GM18507 (cell line): ENCODE measurements around the gene CZIB.
"Not testable (repeated sequence)": the region's sequence is repeated elsewhere in the genome, so short reads cannot be mapped to it uniquely, and the experiment has no call there.

Source experiments
- DNase-seq: peaks from one replicate; pipeline ENCODE4 v3.0.0; 2011; ENCODE audit warnings: low read depth; ENCODE audit not compliant: insufficient read length; ENCODE audit errors: extremely low spot score
- FAIRE-seq: peaks from 2 replicates; lab custom pipeline; 2011; peaks lifted over from hg19 to GRCh38; lab: Jason Lieb, UNC

CZIB gene

GRCh38 chr1:53196017-53196484 lies 24.4 kb downstream of the CZIB start:
- FAIRE-seq, result no peak
- DNase-seq, result no peak

- DNase-seq (no peak), FAIRE-seq (no peak)
Measured at GRCh38 chr1:53195246-53196016, 25.0 kb downstream of the CZIB start.

DNA sequence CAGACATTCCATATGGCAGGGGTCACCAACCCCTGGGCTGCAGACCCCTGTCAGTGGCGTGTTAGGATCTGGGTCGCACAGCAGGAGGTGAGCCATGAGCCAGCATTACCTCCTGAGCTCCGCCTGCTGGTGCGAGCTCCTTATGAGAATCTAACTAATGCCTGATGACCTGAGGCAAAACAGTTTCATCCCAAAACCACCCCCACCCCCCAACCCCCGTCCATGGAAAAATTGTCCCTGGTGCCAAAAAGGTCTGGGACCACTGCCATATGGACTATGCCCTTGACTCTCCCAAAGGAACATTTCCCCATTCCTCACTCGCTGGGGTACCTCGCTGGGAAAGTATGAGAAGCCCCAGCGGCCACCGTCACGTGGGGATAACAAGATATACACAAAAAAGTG lies 30.2 kb downstream of the CZIB start:
- DNase-seq (no peak), FAIRE-seq (no peak)

GRCh38 chr1:53189061-53189460 lies 31.4 kb downstream of the CZIB start:
- DNase-seq, result no peak
- FAIRE-seq, result no peak

- FAIRE-seq, result no peak
- DNase-seq, result no peak
Measured at GRCh38 chr1:53188099-53188498, 32.3 kb downstream of the CZIB start.

GRCh38 chr1:53187401-53187800 lies 33.0 kb downstream of the CZIB start:
- DNase-seq (no peak), FAIRE-seq (no peak)

- DNase-seq (no peak), FAIRE-seq (no peak)
Measured at GRCh38 chr1:53186533-53186932, 33.9 kb downstream of the CZIB start.

- not testable (repeated sequence) for DNase-seq, FAIRE-seq
Measured at GRCh38 chr1:53185955-53186297, 34.5 kb downstream of the CZIB start.

DNA sequence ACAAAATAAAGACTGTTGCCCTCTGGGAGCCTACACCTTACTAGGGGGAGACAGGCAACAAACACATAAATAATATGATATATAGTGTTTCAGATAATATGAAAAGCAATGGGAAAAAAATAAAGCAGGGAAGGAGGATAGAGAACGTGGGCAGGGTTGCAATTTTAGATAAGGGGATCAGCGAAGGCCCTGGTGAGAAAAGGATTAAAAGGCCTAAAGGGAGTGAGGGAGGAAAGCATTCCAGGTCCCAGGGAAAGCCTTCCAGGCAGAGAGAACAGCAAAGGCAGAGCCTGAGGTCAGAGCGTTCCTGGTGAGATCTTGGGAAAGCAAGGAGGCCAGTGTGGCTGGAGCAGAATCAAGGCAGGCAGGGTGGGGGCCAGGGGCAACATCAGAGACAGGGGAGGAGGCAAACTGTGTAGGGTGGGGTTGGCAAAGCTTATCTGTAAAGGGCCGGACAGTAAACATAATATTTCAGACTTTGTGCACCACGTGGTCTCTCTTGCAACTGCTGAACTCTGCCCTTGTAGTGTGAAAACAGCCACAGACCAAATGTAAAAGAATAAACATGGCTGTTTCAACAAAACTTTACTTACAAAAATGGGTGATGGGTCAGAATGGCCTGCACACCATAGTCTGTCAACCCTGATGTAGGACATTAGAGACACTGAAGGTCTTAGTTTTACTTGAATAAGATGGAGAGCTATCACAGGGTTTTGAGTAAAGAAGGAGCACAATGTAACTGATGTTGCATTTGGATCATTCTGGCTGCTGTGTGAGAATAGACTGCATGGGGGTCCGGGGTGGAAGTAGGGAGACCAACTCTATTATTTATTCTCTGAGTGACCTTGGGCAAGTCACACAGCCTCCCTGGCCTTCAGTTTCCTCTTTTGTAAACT lies 37.1 kb downstream of the CZIB start:
- no peak for DNase-seq
- FAIRE-seq, result no peak

DNA sequence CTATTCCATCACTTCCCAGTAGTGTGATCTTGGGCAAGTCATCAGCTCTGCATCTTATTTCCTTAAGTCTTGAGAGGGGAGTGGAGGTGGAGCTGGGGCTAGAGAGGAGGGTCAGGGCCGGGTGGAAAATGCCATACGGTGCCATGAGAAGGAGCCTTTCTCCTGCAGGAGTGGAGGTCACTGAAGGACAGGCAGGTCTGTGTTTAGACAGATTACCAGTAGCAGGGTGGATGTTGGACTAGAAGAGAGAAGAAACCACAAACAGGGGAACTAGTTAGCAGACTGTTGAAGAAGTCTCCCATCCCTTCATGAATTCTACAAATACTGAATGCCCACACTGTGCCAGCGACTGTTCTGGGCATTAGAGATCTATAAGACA lies 37.7 kb downstream of the CZIB start:
- no peak for FAIRE-seq
- DNase-seq, result no peak

DNA sequence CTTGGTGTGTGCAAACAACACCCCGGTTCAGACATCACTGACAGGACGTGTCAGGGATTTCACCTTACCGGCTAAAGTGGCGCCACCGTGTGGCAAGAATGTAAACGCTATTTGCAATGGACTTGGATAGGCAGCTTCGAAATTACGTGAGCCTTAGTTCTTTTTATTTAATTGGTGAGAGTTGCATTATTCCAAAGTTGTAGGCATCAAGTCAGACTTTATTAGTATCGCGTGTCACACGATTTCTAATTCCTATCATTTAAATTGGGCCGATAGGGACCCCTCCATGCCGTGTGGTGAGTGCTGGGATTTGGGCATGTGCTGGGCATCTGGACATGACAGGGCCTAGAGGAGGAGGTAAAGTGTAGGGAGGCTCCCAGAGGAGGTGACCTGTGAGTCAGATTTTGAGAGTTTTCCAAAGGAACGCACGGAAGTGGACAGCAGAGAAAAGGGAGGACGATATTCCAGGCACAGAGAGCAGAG lies 38.3 kb downstream of the CZIB start:
- peak; percentile 45 for DNase-seq
- peak; percentile 89 for FAIRE-seq

DNA sequence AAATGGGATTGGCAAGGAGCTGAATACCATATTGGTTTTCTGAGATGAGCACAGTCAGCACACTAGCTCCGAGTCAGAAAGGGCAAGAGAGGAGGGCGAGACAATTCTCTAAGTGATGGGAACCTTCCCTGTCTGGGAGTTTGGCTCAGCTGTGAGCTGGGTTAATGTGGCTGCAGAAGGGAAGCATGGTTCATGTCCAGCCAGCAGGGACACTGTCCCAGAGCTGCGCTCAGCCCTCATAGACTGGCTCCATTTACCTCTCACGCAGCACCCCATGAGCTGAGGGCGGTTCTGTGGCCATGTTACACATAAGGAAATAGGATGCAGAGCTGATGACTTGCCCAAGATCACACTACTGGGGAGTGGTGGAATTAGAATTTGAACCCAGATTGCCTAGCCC lies 39.5 kb downstream of the CZIB start:
- no peak for FAIRE-seq
- DNase-seq, result no peak

GRCh38 chr1:53180226-53180625 lies 40.2 kb downstream of the CZIB start:
- DNase-seq (no peak), FAIRE-seq (no peak)

DNA sequence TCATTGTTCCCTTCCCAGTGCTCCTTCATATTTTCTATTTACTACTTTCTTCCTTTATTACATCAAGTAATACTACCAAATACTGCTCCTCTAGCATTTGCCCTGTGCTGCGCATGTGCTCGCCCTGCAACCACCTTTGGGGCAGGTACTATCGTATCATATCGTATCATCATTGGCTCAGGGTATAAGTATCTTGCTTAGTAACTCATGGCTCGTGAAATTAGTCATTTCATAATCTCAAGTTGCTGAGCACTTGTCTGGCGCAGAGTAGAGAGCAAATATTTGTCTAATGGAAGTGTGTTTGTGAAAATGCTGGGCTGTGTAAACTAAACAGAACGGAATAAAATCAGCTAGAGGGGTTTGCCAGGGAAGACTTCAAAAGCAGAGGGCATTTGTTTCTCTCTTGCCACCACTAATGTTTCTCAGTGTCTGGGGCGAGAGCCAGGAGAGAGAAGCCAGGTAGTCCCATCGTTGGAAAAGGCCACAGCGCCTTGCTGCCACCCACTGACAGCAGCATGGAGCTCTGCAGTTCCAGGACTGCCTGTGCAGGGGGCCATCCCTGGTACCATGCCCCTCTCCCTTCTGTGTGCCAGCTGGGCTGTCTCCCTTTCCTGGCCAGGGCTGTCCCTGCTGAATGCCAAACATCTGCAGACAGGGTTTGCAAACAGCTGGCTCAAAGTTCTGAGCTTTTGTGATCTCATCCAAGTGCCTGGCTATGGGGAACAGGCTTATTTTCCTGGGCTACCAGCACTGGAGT lies 43.8 kb downstream of the CZIB start:
- FAIRE-seq, result no peak
- DNase-seq, result no peak

DNA sequence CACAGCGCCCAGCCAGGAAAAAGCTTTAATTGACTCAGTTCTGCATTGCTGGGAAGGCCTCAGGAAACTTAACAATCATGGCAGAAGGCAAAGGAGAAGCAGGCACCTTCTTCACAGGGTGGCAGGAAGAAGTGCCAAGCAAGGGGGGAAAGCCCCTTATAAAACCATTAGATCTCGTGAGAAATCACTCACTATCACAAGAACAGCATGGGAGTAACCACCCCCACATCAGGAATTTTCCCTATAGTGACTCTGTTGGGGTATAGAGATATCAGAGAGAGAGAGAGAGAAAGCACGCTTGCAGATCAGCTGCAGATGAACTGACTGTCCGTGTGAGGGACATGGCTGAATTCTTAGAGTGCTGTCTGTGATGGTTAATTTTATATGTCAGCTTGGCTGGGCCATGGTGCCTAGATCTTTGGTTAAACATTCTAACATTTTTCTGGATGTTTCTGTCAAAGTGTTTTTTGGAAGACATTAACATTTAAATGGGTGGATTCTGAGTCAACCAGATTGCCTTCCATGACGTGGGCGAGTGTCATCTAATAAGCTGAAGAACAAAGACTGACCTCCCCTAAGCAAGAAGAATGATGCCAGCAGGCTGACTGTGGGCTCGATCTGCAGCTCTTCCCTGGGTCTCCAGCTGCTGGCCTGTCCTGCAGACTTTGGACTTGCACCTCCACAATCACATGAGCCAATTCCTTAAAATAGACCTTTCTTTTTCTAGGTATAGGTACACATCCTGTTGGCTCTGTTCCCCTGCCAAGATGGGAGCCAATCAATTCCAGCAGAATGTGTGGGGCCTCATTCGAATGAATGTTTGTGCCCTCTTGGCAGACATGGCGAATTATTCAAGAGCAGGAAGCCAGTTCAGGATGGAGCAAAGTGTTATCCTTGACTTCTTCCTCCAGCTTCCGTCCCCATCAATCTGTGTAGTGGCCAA lies 45.2 kb downstream of the CZIB start:
- FAIRE-seq (no peak), DNase-seq (no peak)

GRCh38 chr1:53172426-53173128 lies 47.9 kb downstream of the CZIB start:
- peak; percentile 69 for FAIRE-seq
- peak; percentile 32 for DNase-seq

DNA sequence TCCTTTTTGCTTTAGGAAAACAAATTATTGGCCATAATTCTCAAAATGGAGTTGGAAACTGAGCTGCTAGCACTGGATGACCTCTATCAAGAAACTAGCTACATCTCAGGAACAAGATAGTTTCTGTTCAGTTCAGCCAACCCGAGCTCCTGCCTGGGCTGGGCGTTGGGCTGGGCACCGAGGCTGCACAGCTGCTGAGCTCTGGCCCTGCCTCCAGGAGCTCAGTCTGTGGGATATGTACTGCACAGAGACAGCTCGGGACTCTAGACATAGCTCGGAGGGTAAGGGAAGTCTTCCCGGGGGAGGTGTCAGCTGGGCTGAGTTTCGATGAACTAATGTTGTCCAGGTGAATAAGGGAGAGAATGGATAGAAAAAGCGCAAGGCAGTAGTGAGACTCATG lies 53.5 kb downstream of the CZIB start:
- DNase-seq (no peak), FAIRE-seq (no peak)

DNA sequence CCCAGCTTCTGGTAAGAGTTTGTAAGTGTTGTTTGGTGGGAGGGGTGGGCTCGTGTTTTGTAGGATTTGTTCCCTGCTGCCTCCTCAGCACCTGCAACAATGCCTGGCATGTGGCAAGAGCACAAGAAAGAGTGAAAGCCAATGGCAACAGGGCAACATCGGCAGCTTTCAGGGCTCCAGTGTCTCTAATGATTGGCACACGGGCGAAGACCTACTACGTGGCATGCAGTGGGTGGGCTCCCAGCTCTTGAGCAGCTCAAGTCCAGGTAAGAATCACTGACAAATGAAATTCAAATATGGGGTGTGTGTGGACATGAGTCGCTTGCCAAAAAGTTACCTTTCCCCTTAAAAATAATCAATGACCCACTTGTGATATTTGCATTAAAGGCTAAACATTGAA lies 54.1 kb downstream of the CZIB start:
- DNase-seq, result no peak
- FAIRE-seq, result no peak
